ENCODE measurements around the gene YKT6.

The YKT6 gene

DNA sequence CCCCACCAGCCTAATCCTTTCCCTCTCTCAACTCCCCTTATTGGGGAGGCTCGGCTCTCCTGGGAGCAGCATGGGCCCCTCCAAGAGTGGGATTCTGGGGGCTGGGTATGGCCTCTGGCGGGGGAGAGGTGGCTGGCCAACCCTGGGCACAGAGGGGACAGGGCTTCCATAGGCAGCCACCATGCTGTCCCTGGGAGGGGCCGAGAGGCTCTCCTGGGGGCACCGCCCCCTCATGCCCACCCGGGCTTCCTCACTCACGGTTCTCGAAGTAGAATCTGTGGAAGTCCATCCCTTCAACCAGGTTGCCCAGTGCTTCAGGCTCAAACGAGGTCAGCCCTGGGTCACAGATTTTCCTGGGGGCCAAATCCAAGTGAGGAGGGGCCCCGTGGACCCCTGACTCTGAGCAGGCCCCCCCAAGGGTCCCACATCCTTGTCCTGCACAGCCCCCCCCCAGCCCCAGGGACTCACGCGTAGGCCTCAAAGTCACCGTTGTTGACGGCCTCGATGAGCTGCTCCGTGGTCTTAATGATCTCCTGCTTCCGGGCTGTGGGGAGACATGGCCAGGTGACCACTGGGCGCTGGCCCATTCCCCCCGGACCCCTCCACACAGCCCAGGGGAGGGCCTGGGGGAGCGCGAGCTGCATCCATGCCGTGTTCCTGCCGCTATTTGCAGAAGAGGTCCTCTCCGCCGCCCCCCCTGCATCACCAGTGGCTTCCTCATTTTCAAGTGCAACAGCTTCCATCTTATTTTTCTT lies 19.8 kb downstream of the YKT6 start (continued):
- TF ChIP-seq IKZF3 (tag by site-specific recombination; IDR thresholded peaks at IDR 0.05): no peak

DNA sequence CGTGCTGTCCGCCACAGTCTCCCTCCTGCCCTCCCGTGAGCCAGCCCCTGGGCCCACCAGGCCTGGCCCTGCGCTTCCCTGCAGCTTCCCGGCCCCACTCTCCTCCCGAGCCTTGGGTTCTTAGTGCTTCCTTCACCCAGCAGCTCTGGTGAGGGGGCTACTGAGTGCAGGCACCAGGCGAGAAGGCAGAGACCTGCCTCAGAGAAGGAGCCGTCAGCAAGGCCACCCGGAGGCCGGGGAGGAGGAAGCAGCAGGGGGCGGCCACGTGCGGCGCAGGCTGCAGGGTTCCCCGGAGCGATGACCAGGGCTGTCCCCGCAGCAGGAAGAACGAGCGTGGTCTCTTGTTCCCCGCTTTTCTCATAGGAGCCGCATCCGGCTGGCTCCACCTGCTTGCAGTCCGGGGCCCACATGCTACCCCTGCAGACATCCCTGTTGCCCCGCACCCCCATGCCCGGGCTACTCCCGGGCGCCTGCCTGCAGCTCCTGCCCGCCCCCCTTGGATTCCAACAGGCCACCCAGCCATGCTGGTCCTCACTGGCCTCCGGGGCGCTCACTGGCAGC lies 20.5 kb downstream of the YKT6 start:
- TF ChIP-seq ZSCAN23 (tag by site-specific recombination; IDR thresholded peaks at IDR 0.05) (no peak), ZNF169 (tag by site-specific recombination; IDR thresholded peaks at IDR 0.05) (no peak), ZSCAN16 (tag by site-specific recombination; IDR thresholded peaks at IDR 0.05) (no peak), YY1 (tag by site-specific recombination; IDR thresholded peaks at IDR 0.05) (no peak), ZIC2 (tag by site-specific recombination; IDR thresholded peaks at IDR 0.05) (0 out of 2 replicates have a peak, but pooled peaks have one; percentile 12), ZNF600 (tag by site-specific recombination; IDR thresholded peaks at IDR 0.05) (no peak)
- TF ChIP-seq, protein P1, sequence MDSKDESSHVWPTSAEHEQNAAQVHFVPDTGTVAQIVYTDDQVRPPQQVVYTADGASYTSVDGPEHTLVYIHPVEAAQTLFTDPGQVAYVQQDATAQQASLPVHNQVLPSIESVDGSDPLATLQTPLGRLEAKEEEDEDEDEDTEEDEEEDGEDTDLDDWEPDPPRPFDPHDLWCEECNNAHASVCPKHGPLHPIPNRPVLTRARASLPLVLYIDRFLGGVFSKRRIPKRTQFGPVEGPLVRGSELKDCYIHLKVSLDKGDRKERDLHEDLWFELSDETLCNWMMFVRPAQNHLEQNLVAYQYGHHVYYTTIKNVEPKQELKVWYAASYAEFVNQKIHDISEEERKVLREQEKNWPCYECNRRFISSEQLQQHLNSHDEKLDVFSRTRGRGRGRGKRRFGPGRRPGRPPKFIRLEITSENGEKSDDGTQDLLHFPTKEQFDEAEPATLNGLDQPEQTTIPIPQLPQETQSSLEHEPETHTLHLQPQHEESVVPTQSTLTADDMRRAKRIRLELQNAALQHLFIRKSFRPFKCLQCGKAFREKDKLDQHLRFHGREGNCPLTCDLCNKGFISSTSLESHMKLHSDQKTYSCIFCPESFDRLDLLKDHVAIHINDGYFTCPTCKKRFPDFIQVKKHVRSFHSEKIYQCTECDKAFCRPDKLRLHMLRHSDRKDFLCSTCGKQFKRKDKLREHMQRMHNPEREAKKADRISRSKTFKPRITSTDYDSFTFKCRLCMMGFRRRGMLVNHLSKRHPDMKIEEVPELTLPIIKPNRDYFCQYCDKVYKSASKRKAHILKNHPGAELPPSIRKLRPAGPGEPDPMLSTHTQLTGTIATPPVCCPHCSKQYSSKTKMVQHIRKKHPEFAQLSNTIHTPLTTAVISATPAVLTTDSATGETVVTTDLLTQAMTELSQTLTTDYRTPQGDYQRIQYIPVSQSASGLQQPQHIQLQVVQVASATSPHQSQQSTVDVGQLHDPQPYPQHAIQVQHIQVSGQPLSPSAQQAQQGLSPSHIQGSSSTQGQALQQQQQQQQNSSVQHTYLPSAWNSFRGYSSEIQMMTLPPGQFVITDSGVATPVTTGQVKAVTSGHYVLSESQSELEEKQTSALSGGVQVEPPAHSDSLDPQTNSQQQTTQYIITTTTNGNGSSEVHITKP (tag by site-specific recombination; IDR thresholded peaks at IDR 0.05): no peak
- TF ChIP-seq, protein P2, sequence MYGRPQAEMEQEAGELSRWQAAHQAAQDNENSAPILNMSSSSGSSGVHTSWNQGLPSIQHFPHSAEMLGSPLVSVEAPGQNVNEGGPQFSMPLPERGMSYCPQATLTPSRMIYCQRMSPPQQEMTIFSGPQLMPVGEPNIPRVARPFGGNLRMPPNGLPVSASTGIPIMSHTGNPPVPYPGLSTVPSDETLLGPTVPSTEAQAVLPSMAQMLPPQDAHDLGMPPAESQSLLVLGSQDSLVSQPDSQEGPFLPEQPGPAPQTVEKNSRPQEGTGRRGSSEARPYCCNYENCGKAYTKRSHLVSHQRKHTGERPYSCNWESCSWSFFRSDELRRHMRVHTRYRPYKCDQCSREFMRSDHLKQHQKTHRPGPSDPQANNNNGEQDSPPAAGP (tag by site-specific recombination; IDR thresholded peaks at IDR 0.05): no peak
- CTCF ChIA-PET: no interaction called here
- POLR2A ChIA-PET: interaction anchor here (0.6 kb wide), 1 partner anchor 207 kb away, joined by 5 read pairs; no protein-coding TSS in a partner anchor
- Histone ChIP-seq H3K4me1 (ENCODE audit: control insufficient read depth, insufficient read depth, low read length) (no peaks in the 10 kb centered on the region; the same call in 1 of the 2 replicates), H3K27ac (ENCODE audit: extremely low read depth, low read depth, low read length) (no peak overlapping the region), H3K4me3 (ENCODE audit: low read depth, low read length) (no peak overlapping the region), H3K9me3 (ENCODE audit: control insufficient read depth, insufficient read depth, low read depth, low read length) (no peaks in the 10 kb centered on the region), H3K36me3 (ENCODE audit: control insufficient read depth in 2 of 2, insufficient read depth in 1 of 2, low read length in 2 of 2) (no peaks in the 10 kb centered on the region)

DNA sequence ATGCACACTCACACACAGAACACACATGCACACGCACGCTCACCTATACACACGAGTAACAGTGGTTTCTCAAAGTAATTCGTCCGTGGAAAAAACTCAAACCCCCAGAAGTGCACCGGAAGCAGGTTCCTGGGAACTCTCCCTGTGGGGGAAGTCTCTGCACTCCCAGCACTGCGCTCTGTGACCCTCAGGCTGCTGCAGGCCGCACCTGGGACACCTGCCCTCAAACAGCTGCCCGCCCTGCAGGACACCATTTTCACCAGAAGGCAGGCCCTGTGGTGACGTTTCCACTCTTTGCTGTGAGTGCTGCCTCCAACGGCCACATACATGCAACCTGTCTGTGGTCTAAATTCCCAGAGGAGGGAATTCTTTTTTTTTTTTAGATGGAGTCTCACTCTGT lies 21.3 kb downstream of the YKT6 start:
- TF ChIP-seq, protein P3, sequence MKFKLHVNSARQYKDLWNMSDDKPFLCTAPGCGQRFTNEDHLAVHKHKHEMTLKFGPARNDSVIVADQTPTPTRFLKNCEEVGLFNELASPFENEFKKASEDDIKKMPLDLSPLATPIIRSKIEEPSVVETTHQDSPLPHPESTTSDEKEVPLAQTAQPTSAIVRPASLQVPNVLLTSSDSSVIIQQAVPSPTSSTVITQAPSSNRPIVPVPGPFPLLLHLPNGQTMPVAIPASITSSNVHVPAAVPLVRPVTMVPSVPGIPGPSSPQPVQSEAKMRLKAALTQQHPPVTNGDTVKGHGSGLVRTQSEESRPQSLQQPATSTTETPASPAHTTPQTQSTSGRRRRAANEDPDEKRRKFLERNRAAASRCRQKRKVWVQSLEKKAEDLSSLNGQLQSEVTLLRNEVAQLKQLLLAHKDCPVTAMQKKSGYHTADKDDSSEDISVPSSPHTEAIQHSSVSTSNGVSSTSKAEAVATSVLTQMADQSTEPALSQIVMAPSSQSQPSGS (tag by site-specific recombination; IDR thresholded peaks at IDR 0.05; ENCODE audit: low read depth): no peak
- TF ChIP-seq ZBTB17 (tag by site-specific recombination; IDR thresholded peaks at IDR 0.05) (no peak), ZNF843 (tag by site-specific recombination; IDR thresholded peaks at IDR 0.05) (no peak), OSR2 (tag by site-specific recombination; IDR thresholded peaks at IDR 0.05) (no peak), ZNF521 (tag by site-specific recombination; IDR thresholded peaks at IDR 0.05) (no peak), ZNF121 (tag by site-specific recombination; IDR thresholded peaks at IDR 0.05) (no peak)
- TF ChIP-seq, protein P4, sequence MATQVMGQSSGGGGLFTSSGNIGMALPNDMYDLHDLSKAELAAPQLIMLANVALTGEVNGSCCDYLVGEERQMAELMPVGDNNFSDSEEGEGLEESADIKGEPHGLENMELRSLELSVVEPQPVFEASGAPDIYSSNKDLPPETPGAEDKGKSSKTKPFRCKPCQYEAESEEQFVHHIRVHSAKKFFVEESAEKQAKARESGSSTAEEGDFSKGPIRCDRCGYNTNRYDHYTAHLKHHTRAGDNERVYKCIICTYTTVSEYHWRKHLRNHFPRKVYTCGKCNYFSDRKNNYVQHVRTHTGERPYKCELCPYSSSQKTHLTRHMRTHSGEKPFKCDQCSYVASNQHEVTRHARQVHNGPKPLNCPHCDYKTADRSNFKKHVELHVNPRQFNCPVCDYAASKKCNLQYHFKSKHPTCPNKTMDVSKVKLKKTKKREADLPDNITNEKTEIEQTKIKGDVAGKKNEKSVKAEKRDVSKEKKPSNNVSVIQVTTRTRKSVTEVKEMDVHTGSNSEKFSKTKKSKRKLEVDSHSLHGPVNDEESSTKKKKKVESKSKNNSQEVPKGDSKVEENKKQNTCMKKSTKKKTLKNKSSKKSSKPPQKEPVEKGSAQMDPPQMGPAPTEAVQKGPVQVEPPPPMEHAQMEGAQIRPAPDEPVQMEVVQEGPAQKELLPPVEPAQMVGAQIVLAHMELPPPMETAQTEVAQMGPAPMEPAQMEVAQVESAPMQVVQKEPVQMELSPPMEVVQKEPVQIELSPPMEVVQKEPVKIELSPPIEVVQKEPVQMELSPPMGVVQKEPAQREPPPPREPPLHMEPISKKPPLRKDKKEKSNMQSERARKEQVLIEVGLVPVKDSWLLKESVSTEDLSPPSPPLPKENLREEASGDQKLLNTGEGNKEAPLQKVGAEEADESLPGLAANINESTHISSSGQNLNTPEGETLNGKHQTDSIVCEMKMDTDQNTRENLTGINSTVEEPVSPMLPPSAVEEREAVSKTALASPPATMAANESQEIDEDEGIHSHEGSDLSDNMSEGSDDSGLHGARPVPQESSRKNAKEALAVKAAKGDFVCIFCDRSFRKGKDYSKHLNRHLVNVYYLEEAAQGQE (tag by site-specific recombination; IDR thresholded peaks at IDR 0.05): no peak
- Histone ChIP-seq H3K36me3 (ENCODE audit: control insufficient read depth in 2 of 2, insufficient read depth in 1 of 2, low read length in 2 of 2) (no peaks in the 10 kb centered on the region), H3K27ac (ENCODE audit: extremely low read depth, low read depth, low read length) (no peak overlapping the region), H3K9me3 (ENCODE audit: control insufficient read depth, insufficient read depth, low read depth, low read length) (no peaks in the 10 kb centered on the region), H3K4me3 (ENCODE audit: low read depth, low read length) (no peak overlapping the region), H3K4me1 (ENCODE audit: control insufficient read depth, insufficient read depth, low read length) (no peaks in the 10 kb centered on the region; the same call in 1 of the 2 replicates)
- CTCF ChIA-PET: interaction anchor here (0.6 kb wide), 2 partner anchors 110 to 326 kb away, joined by 3 read pairs; no protein-coding TSS in a partner anchor
- POLR2A ChIA-PET: interaction anchor here (0.5 kb wide), 1 partner anchor 552 kb away, joined by 3 read pairs; no protein-coding TSS in a partner anchor

Data from HEK293 (cell line).